ENCODE measurements around the gene TNFRSF25.
"Not testable (repeated sequence)": the region's sequence is repeated elsewhere in the genome, so short reads cannot be mapped to it uniquely, and the experiment has no call there.

Gene TNFRSF25

GRCh38 chr1:6501279-6501813 is 35.4 kb upstream of the TNFRSF25 start:
- no peak for DNase-seq

GRCh38 chr1:6500544-6501278 is 34.7 kb upstream of the TNFRSF25 start:
- no peak for DNase-seq

- no peak for DNase-seq
Observed at GRCh38 chr1:6499296-6499695, 33.3 kb upstream of the TNFRSF25 start.

DNA sequence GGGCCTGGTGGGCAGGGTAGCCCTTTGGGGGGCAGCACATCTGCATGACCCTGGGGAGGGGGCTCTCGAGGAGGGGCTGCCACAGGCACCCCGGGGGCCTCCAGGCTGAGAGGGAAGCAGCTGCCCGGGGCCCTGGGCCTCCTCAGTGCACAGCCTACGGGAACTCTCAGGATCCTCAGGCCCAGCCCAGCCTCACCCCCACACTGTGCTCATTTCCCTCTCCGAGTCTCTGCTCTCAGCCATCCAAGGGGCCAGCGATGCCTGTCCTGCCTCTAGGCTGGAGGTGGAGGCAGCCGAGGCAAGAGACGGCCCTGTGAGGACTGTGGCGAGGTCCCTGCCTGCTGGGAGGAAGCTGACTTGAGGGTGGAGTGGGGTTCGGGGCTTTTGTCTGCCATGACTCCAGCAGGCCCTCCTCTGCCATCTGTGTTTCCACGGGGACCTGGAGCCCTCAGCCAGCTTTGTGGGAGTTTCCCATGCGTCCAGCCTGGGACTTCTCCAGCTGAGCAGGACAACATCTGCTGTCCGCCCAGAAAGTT is 32.7 kb upstream of the TNFRSF25 start:
- no peak for DNase-seq

DNA sequence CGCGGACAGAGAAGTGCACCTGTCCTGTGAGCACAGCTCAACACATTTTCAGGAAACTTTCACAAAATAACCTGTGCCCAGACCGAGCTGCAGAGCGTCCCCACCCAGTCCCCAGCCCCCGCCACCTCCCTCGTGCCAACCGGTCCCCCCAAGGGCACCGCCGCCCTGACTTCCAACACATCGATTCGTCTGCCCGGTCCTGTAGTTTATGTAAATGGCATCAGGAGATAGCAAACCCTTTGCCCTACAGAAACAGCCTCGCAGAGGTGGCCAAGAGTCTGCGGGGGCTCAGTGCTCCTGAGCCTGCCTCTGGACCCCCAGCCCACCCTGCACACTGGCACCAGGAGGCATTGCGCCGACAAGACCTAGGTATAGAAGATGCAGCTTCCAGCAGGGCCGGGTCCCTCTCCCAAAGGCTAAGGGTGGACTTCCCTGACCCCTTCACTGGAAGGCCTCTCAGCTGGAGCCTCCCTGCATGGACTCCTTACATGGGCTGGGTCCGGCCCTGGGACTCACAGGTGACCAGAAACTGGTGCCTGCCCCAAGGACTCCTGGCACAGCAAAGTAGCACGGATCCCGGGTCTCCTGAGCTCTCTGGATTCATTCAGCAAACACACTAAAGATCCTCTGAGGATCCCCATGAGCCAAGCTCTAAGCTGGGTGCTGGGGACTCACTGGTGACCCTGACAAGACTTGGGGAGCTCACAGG is 32.0 kb upstream of the TNFRSF25 start:
- no peak for DNase-seq

- DNase-seq, result no peak
Observed at GRCh38 chr1:6497215-6497866, 31.4 kb upstream of the TNFRSF25 start.

GRCh38 chr1:6496890-6497214 is 30.9 kb upstream of the TNFRSF25 start:
- DNase-seq, result no peak

DNA sequence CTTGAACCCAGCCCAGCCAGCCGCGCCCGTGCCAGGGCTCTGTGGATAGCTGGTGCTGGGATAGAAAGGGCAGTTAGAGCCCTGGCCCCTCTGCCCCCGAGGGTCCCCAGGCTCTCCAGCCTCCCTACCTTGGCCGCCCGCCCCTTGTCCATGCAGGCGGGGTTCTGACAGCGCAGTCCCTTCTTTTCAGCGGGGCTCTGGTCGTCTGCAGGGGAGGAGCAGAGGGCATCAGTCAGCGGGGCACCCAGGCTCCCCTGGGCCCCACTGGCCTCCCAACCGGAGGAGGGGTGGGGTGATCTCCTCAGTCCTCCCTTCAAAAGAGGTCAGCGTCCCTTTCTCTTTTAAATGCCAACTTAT is 30.4 kb upstream of the TNFRSF25 start:
- no peak for DNase-seq

DNA sequence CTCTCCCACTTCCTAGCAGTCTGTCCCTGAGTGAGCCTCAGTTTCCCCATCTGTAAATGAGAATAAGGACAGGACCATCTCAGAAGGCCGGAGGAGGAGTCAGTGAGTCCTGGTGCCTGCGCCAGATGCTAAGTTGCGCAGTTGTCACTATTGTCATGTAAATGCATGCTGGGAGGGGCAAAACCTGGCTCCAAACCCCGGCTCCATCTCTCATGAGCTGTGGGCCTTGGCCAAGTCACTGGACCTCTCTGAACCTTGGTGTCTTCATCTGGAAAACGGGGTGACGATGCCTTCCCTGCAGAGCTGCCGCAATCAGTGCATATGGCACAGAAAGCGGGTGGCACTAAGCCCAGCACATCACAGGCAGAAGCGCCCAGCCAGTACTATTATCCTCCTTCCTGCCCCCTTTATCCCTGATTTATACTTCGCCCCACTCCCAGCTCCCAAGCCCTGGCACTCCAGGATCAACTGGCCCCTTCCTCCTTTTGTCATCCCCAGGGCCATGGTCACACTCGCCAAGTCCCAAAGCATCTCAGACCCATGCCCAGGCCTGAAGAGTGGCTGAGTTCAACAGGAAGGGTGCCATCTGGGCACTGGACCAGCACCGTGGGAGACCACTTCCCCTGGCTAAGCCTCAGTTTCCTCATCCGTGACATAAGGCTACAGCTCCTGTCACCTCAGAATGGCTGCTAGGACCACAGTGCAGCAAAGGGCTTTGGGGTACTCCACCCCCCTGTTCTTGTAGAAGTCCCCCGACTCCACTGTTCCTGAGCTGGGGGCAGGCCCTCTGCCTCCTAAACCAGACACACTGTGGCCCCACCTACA is 29.8 kb upstream of the TNFRSF25 start:
- no peak for DNase-seq

- DNase-seq, result no peak
Observed at GRCh38 chr1:6495041-6495441, 29.1 kb upstream of the TNFRSF25 start.

GRCh38 chr1:6494627-6495026 is 28.7 kb upstream of the TNFRSF25 start:
- no peak for DNase-seq

DNA sequence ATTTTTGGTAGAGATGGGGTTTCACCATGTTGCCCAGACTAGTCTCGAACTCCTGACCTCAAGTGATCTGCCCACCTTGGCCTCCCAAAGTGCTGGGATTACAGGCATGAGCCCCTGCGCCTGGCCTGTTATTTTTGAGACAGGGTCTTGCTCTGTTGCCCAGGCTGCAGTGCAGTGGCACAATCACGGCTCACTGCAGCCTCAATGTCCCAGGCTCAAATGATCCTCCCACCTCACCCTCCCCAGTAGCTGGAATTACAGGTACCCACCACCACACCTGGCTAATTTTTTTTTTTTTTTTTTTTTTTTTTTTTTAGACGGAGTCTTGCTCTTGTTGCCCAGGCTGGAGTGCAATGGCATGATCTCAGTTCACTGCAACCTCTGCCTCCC is 27.9 kb upstream of the TNFRSF25 start:
- not testable (repeated sequence) for DNase-seq

- DNase-seq, result no peak
Observed at GRCh38 chr1:6491966-6492365, 26.0 kb upstream of the TNFRSF25 start.

DNA sequence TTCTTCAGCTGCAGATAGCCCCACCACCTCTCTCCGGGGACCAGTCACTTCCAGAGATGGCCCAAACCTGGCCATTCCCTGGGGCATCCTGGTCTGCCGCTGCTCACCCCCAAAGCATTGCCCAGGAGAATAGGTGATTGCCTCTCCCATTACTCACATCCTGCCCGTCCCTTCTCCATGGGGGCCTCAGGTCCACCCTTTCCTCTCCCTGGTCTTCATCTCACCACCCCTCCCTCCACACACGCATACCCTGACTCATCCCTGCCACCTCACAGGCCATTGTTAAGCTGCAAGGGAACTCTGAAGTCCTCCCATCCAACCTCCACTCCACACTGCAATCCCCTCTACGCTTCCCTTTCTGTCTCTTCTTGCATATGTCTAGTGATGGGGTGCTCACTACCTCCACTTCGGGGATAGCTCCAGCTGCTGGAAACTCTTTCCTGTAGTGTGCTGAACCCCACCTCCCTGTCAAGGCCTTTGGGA is 25.5 kb upstream of the TNFRSF25 start, which contains the start of gene PLEKHG5:
PLEKHG5 (minus strand) TSS at position 188 of the 483 bp plus-strand sequence. CDS start 14,096 bp downstream, outside the sequence.
- DNase-seq, result no peak

GRCh38 chr1:6491081-6491449 is 25.1 kb upstream of the TNFRSF25 start:
- no peak for DNase-seq

GRCh38 chr1:6490181-6491080 is 24.5 kb upstream of the TNFRSF25 start:
- no peak for DNase-seq

DNA sequence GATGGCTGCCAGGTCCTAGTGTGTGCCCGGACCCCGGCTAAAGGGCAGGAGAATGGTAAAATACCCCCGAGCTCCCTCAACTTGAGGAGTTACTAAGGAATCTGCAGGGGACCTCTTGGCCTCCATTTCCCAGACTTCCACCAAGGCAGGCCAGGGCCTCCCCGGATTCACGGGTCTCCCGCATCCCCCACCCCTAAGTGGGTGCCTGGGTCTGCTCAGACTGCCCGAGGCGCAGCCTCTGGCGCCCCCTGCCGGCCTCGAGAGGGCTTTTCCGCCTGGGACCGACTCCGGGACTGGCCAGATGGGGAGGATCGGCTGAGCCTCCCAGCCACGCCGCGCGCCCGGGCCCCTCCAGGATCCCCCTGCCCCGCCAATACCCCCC is 23.8 kb upstream of the TNFRSF25 start:
- DNase-seq, result peak; percentile 75

GRCh38 chr1:6489383-6489765 is 23.4 kb upstream of the TNFRSF25 start:
- DNase-seq, result no peak

DNA sequence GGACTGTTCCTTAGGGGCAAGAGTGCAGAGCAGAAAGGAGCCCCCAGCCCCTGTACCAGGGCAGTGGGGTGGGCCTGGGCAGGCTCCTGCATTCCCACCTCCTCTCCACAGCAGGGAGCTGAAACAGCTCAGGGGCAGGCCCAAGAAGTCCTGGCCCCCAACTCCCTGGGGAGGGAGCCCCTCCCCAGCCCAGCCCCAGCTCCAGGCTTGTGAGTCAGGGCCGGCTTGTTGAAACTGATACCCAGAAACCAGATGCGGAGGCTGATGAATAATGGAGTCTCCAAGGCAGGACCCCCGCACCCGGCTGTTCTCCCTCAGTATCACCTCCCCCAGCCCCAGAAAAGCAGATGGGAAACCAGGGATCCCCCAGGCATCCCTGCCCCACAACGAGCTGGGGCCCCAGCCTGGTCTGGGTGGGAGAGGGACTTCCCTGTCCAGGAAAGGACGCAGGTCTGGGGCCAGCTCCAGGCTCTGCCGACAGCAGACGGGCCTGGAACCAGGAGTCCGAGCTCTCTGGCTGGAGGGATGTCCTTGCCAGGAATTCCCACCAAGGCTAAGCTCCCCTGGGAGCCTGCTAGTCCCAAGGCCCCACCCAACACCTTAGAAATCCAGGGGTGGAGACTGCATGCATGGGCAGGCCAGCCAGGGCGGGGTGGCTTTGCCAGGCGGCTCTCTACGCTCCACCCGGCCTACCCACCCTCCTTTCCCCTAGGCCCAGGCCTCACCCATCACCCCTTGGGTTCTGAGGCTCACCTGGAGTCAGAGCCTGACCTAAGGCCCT is 22.8 kb upstream of the TNFRSF25 start:
- DNase-seq, result no peak

DNA sequence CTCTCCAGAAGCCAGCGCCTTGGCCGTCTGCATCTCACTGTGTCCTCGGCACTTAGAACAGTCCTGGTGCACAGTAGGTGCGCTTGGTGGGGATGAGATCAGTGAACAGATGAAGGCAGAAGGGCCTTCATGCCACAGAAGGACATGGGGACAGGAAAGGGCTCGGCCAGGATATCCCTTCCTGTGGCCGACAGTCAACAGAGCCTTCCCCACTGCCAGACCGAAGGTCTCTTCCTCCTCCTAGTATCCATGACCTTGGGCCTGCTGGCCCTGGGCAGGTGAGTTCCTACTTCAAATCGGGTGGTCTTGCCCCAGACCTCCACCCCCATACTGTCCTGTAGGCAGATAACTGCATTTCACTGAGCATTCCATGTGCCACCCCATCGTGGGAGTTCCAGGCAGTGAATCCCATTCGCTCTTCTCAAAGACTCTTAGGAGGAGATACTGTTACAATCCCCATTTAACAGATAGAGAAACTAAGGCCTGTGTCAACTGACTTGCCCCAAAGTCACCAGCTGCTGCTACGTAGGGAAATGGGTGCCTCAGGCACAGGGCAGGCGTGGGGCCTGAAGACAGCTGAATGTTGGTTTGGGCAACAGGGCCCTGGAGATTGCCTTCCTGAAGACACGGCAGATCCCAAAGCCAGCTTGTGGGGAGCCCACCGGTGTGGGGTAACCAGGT is 22.0 kb upstream of the TNFRSF25 start:
- no peak for DNase-seq
